Measurements from ENCODE around the gene SPTB.
"Not testable (repeated sequence)": the region's sequence is repeated elsewhere in the genome, so short reads cannot be mapped to it uniquely, and the experiment has no call there.

The SPTB gene

GRCh38 chr14:64913477-64913876 is 33.8 kb upstream of the SPTB start:
- peaks cover 12% of the 10 kb centered on the region for H3K4me1 ChIP-seq (ENCODE audit: insufficient read depth, low read length)
- not testable (repeated sequence) for H3K27me3 ChIP-seq (ENCODE audit: insufficient read depth, low read length); H3K4me3 ChIP-seq (ENCODE audit: low read length); H3K9me3 ChIP-seq (ENCODE audit: low read length); H3K36me3 ChIP-seq (ENCODE audit: insufficient read depth, low read length)
- peak overlapping the region; percentile 81 for H2AFZ ChIP-seq (ENCODE audit: low read depth, low read length)

GRCh38 chr14:64912261-64912660 is 32.6 kb upstream of the SPTB start:
- Histone ChIP-seq H3K4me1 (ENCODE audit: insufficient read depth, low read length) (peaks cover 12% of the 10 kb centered on the region), H2AFZ (ENCODE audit: low read depth, low read length) (no peak overlapping the region), H3K36me3 (ENCODE audit: insufficient read depth, low read length) (no peaks in the 10 kb centered on the region), H3K4me3 (ENCODE audit: low read length) (no peak overlapping the region), H3K27me3 (ENCODE audit: insufficient read depth, low read length) (peaks cover 6% of the 10 kb centered on the region), H3K9me3 (ENCODE audit: low read length) (no peaks in the 10 kb centered on the region)

- Histone ChIP-seq H3K27me3 (ENCODE audit: insufficient read depth, low read length) (peaks cover 10% of the 10 kb centered on the region), H3K9me3 (ENCODE audit: low read length) (no peaks in the 10 kb centered on the region), H3K36me3 (ENCODE audit: insufficient read depth, low read length) (no peaks in the 10 kb centered on the region), H3K4me3 (ENCODE audit: low read length) (no peak overlapping the region), H2AFZ (ENCODE audit: low read depth, low read length) (no peak overlapping the region), H3K4me1 (ENCODE audit: insufficient read depth, low read length) (peaks cover 12% of the 10 kb centered on the region)
These were observed 31.3 kb upstream of the SPTB start for GRCh38 chr14:64910847-64911495.

GRCh38 chr14:64906022-64906421 is 26.3 kb upstream of the SPTB start:
- Histone ChIP-seq H3K4me3 (ENCODE audit: low read length) (no peak overlapping the region), H3K36me3 (ENCODE audit: insufficient read depth, low read length) (no peaks in the 10 kb centered on the region), H2AFZ (ENCODE audit: low read depth, low read length) (no peak overlapping the region), H3K27me3 (ENCODE audit: insufficient read depth, low read length) (peaks cover 12% of the 10 kb centered on the region), H3K4me1 (ENCODE audit: insufficient read depth, low read length) (no peaks in the 10 kb centered on the region), H3K9me3 (ENCODE audit: low read length) (no peaks in the 10 kb centered on the region)

DNA sequence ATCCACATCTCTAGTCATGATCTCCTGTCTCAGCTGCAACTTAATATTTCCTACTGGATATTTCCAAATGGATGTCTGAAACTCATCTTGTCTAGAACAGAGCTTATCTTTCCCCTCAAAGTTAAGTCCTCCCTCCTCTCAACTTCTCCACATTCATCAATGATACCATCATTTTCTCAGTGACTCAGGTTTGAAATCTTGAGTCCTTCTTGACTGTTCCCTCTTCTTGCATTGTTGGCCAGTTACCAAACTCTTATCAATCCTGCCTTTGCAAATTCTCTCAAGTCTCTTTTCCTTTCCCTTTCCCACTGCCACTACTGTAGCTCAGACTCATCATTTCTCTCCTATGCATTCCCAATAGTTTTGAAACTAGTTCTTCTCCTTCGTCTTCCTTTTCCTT is 20.3 kb upstream of the SPTB start:
- Histone ChIP-seq H3K4me1 (ENCODE audit: insufficient read depth, low read length) (no peaks in the 10 kb centered on the region), H3K4me3 (ENCODE audit: low read length) (no peak overlapping the region), H3K9me3 (ENCODE audit: low read length) (no peaks in the 10 kb centered on the region), H3K27me3 (ENCODE audit: insufficient read depth, low read length) (peaks cover 21% of the 10 kb centered on the region), H3K36me3 (ENCODE audit: insufficient read depth, low read length) (no peaks in the 10 kb centered on the region), H2AFZ (ENCODE audit: low read depth, low read length) (no peak overlapping the region)

DNA sequence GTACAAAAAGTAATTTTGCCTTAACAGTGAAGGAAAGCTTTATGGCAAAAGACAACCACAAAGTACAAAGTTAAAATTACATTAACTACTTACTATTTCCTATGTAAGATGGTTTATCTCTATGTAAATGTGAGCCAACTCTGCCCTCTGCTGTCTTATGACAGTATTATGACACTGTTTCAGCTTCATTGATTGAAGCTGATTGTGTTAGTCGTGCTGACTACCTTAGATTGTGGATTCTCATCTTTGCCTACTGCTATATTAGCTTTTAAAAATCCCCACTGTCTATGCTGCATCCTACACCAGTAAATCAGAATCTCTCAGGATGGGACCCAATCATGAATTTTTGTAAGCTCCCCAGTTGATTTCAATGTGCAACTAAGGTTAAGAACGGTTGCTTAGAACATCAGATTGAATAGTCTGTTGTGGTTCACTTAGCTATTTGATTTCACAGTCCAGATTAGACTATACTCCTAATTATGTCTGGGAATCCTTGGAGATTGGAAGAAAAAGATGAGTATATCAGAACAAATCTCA is 12.2 kb upstream of the SPTB start:
- Histone ChIP-seq H3K4me3 (ENCODE audit: low read length) (no peak overlapping the region), H3K36me3 (ENCODE audit: insufficient read depth, low read length) (no peaks in the 10 kb centered on the region), H3K4me1 (ENCODE audit: insufficient read depth, low read length) (no peaks in the 10 kb centered on the region), H3K9me3 (ENCODE audit: low read length) (peaks cover 2% of the 10 kb centered on the region), H3K27me3 (ENCODE audit: insufficient read depth, low read length) (peaks cover 9% of the 10 kb centered on the region), H2AFZ (ENCODE audit: low read depth, low read length) (no peak overlapping the region)

- Histone ChIP-seq H3K4me3 (ENCODE audit: low read length) (no peak overlapping the region), H2AFZ (ENCODE audit: low read depth, low read length) (no peak overlapping the region), H3K27me3 (ENCODE audit: insufficient read depth, low read length) (peaks cover 7% of the 10 kb centered on the region), H3K9me3 (ENCODE audit: low read length) (peaks cover 2% of the 10 kb centered on the region), H3K36me3 (ENCODE audit: insufficient read depth, low read length) (no peaks in the 10 kb centered on the region), H3K4me1 (ENCODE audit: insufficient read depth, low read length) (no peaks in the 10 kb centered on the region)
These were observed 11.6 kb upstream of the SPTB start for GRCh38 chr14:64891173-64891838.

GRCh38 chr14:64889352-64889751 is 9.6 kb upstream of the SPTB start:
- Histone ChIP-seq H3K4me1 (ENCODE audit: insufficient read depth, low read length) (no peaks in the 10 kb centered on the region), H3K36me3 (ENCODE audit: insufficient read depth, low read length) (no peaks in the 10 kb centered on the region), H3K4me3 (ENCODE audit: low read length) (no peak overlapping the region), H2AFZ (ENCODE audit: low read depth, low read length) (no peak overlapping the region), H3K27me3 (ENCODE audit: insufficient read depth, low read length) (peaks cover 19% of the 10 kb centered on the region), H3K9me3 (ENCODE audit: low read length) (peaks cover 2% of the 10 kb centered on the region)

- Histone ChIP-seq H3K4me3 (ENCODE audit: low read length) (no peak overlapping the region), H3K4me1 (ENCODE audit: insufficient read depth, low read length) (peaks cover 2% of the 10 kb centered on the region), H3K27me3 (ENCODE audit: insufficient read depth, low read length) (peaks cover 43% of the 10 kb centered on the region), H3K9me3 (ENCODE audit: low read length) (peaks cover 2% of the 10 kb centered on the region), H2AFZ (ENCODE audit: low read depth, low read length) (no peak overlapping the region), H3K36me3 (ENCODE audit: insufficient read depth, low read length) (no peaks in the 10 kb centered on the region)
These were observed 5.9 kb upstream of the SPTB start for GRCh38 chr14:64885559-64885958.

- H3K9me3 ChIP-seq (ENCODE audit: low read length) = no peaks in the 10 kb centered on the region
- H3K4me1 ChIP-seq (ENCODE audit: insufficient read depth, low read length) = peaks cover 14% of the 10 kb centered on the region
- no peaks in the 10 kb centered on the region for H3K36me3 ChIP-seq (ENCODE audit: insufficient read depth, low read length)
- peaks cover 75% of the 10 kb centered on the region for H3K27me3 ChIP-seq (ENCODE audit: insufficient read depth, low read length)
- H3K4me3 ChIP-seq (ENCODE audit: low read length) = peak overlapping the region; percentile 50
- peak overlapping the region; percentile 57 for H2AFZ ChIP-seq (ENCODE audit: low read depth, low read length)
These were observed 764 bp upstream of the SPTB start for GRCh38 chr14:64880221-64881121.

DNA sequence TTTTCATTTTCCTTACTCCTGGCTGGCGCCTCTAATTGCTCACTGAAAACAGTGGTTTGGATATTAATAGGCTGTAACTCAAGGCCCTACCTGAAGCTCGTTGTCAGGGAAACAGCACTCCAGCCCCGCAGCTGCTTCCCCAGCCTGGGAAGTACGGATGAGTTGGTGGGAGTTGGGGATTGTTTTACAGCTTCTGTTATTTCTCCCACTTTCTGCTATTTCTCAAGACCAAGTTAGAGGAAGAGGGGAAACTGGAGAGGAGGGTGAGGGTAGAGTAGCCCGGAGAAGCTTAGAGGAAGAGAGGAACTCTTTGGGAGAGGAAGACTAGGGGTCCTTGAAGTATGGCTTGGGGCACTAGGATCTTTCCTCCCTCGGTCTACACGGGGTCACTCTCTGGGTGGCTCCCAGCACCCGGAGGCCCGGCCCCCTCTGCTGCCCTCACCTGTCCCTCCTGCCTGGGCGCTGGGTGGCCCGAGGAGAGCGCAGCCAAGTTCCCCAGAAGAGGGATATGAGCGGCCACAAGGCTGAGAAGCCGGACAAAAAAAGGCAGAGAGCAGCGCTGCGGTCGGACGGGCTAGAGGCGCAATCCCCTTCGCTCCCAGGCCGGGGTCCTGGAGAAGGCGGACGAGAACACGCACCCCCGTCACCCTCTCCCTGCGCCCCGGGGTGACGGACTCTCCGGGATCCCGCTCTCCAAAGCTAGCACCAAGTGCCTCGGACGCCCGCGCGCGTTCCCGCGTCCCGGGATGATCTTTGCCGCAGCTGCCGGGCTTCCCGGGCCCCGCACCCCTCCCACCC is 671 bp downstream of the SPTB start:
- H3K9me3 ChIP-seq (ENCODE audit: low read length) = no peaks in the 10 kb centered on the region
- H3K4me3 ChIP-seq (ENCODE audit: low read length) = peak overlapping the region; percentile 50
- H3K36me3 ChIP-seq (ENCODE audit: insufficient read depth, low read length) = no peaks in the 10 kb centered on the region
- H3K4me1 ChIP-seq (ENCODE audit: insufficient read depth, low read length) = peaks cover 14% of the 10 kb centered on the region
- no peak overlapping the region for H2AFZ ChIP-seq (ENCODE audit: low read depth, low read length)
- peaks cover 79% of the 10 kb centered on the region for H3K27me3 ChIP-seq (ENCODE audit: insufficient read depth, low read length)

GRCh38 chr14:64877846-64878245 is 1.9 kb downstream of the SPTB start:
- Histone ChIP-seq H3K36me3 (ENCODE audit: insufficient read depth, low read length) (no peaks in the 10 kb centered on the region), H3K9me3 (ENCODE audit: low read length) (no peaks in the 10 kb centered on the region), H2AFZ (ENCODE audit: low read depth, low read length) (no peak overlapping the region), H3K4me3 (ENCODE audit: low read length) (no peak overlapping the region), H3K27me3 (ENCODE audit: insufficient read depth, low read length) (peaks cover 79% of the 10 kb centered on the region), H3K4me1 (ENCODE audit: insufficient read depth, low read length) (peaks cover 14% of the 10 kb centered on the region)

Measured in neuron (in vitro differentiated cells).